GM12878 (cell line): ENCODE results near the gene MRTFA. TPM values are rescaled to one million over a fixed set of nuclear protein-coding genes. Genes with fewer than 3 reads are reported as not detected.

Experiments
- ATAC-seq: fragments of 200-7000 bp; cut with Tn5 transposase; 3 replicates; pipeline ENCODE4 v1.9.1; 2020; ENCODE audit warnings: mild to moderate bottlenecking, moderate library complexity
- BruUV-seq: library from RNA; stranded (reverse); fragments of 400-500 nt; replicated peaks from 2 replicates; lab custom pipeline; 2021; lab: Mats Ljungman, UMichigan
- CTCF ChIA-PET: fragments of 300-600 bp; sonication (Branson Sonifier 250); formaldehyde crosslinking; extraction: SDS; loops from one replicate; lab custom pipeline; 2021; ENCODE audit warnings: inconsistent platforms; lab: Yijun Ruan, JAX
- POLR2A ChIA-PET: fragments of 350-600 bp; formaldehyde crosslinking; extraction: SDS; loops from one replicate; lab custom pipeline; 2021; ENCODE audit warnings: inconsistent platforms; lab: Charles Lee
- RAD21 ChIA-PET: fragments of 300-600 bp; sonication (Branson Sonifier 250); formaldehyde crosslinking; loops from one replicate; lab custom pipeline; 2023; ENCODE audit warnings: antibody characterized with exemption; ENCODE audit not compliant: unreplicated experiment; lab: Charles Lee
- SMC1A ChIA-PET: fragments of 300-600 bp; sonication (Branson Sonifier 250); formaldehyde crosslinking; loops from one replicate; lab custom pipeline; 2023; ENCODE audit not compliant: unreplicated experiment, uncharacterized antibody; lab: Charles Lee
- DNase-seq: peaks from one replicate; pipeline ENCODE4 v3.0.0-alpha.2; 2011; ENCODE audit warnings: low read depth, low spot score
- FAIRE-seq: peaks from 3 replicates; lab custom pipeline; 2011; peaks lifted over from hg19 to GRCh38; lab: Jason Lieb, UNC
- H2AFZ ChIP-seq: 2 replicates; pipeline ENCODE4 v1.6.0; 2011; ENCODE audit warnings: low read depth, low read length, control low read depth; ENCODE audit not compliant: control insufficient read depth
- H3K27ac ChIP-seq: 2 replicates; pipeline ENCODE4 v1.5.1; 2011; ENCODE audit warnings: control low read depth; ENCODE audit not compliant: control insufficient read depth, insufficient read depth
- H3K27me3 ChIP-seq, 2 experiments: replicated peaks in 1 of 2; 2 replicates each; pipeline versions ENCODE4 v1.6.0 to v1.6.1; 2011; ENCODE audit warnings: low read length in 1 of 2; ENCODE audit not compliant: control insufficient read depth in 2 of 2, insufficient read depth in 2 of 2
- H3K36me3 ChIP-seq, 2 experiments: 2 replicates each; pipeline ENCODE4 v1.5.1; 2011; ENCODE audit warnings: low read length in 1 of 2; ENCODE audit not compliant: control insufficient read depth in 2 of 2, insufficient read depth in 2 of 2
- H3K4me1 ChIP-seq: 2 replicates; pipeline ENCODE4 v1.6.1; 2011; ENCODE audit warnings: mild to moderate bottlenecking, low read length, moderate library complexity, mixed read lengths; ENCODE audit not compliant: control insufficient read depth, insufficient read depth
- H3K4me2 ChIP-seq: 2 replicates; pipeline ENCODE4 v1.6.0; 2011; ENCODE audit warnings: control low read depth; ENCODE audit not compliant: control insufficient read depth, insufficient read depth
- H3K4me3 ChIP-seq: fragments of 200-600 bp; sonication (generic); 2 replicates; pipeline ENCODE4 v1.5.1; 2016
- H3K79me2 ChIP-seq: 2 replicates; pipeline ENCODE4 v1.6.0; 2011; ENCODE audit warnings: low read length; ENCODE audit not compliant: control insufficient read depth, insufficient read depth
- H3K9ac ChIP-seq: 2 replicates; pipeline ENCODE4 v1.8.0; 2011; ENCODE audit warnings: low read length, control low read depth, mixed read lengths; ENCODE audit not compliant: control insufficient read depth, insufficient read depth
- H3K9me3 ChIP-seq: replicated peaks from 3 replicates; pipeline ENCODE4 v1.5.1; 2011; ENCODE audit warnings: mild to moderate bottlenecking, low read length; ENCODE audit not compliant: control insufficient read depth, insufficient read depth
- H4K20me1 ChIP-seq: 2 replicates; pipeline ENCODE4 v1.6.0; 2011; ENCODE audit not compliant: control insufficient read depth, insufficient read depth
- MYB ChIP-seq: fragments of 150-350 bp; IDR thresholded peaks from 2 replicates; pipeline ENCODE4 v1.6.1; 2014; ENCODE audit warnings: mild to moderate bottlenecking, low read depth, low read length, borderline replicate concordance
- RBBP5 ChIP-seq: fragments of 200-600 bp; sonication (generic); conservative IDR thresholded peaks from 2 replicates; pipeline ENCODE4 v1.6.1; 2016
- WGBS: methylation state at CpG from one replicate; pipeline ENCODE4 v1.1.6; 2016; ENCODE audit warnings: low lambda C conversion rate; ENCODE audit not compliant: insufficient replicate concordance, insufficient coverage; ENCODE audit errors: missing lambda C conversion rate; 5-methylcytosine and 5-hydroxymethylcytosine counted together
- in situ Hi-C: fragments of 300-500 bp; cut with MboI; formaldehyde crosslinking; loops from 9 replicates; pipeline ENCODE4 v1.14.3; 2018; ENCODE audit warnings: mixed read lengths
- intact Hi-C: fragments of 100-400 bp; cut with micrococcal nuclease; formaldehyde crosslinking; loops from one replicate; pipeline ENCODE4 v1.14.2; 2022; ENCODE audit not compliant: unreplicated experiment
- polyA plus RNA-seq, 11 experiments: library from polyadenylated mRNA; depleted of rRNA in 4 of 11; unstranded in 6 of 11; stranded (reverse) in 5 of 11; fragments of >200 nt; fragmentation: Nextera tagmentation in 4 of 11; fragmentation: Illumina TruSeq in 1 of 11; extraction: Ambion mirVana in 4 of 11; extraction: Trizol in 1 of 11; gene quantifications; 1 replicate in 1 of 11; 2 replicates in 10 of 11; pipeline versions ENCODE4 v1.2.1 to v1.2.3, GENCODE V29; 2011 to 2016; ENCODE audit warnings: inconsistent platforms in 2 of 11, missing spikeins in 2 of 11, low read depth in 1 of 11
- total RNA-seq, 4 experiments: library from RNA; depleted of rRNA in 3 of 4; stranded (reverse); fragments of >200 nt in 3 of 4; fragmentation: Illumina TruSeq in 1 of 4; extraction: Trizol in 1 of 4; gene quantifications; 2 replicates each; pipeline versions ENCODE4 v1.2.1 to v1.2.3, GENCODE V29; 2013 to 2021

Gene MRTFA
- total and polyA plus RNA-seq, 10 of the 15 experiments (the other 5 are each of a cell fraction or from before 2014, with no cell fraction given), result 2.0 to 63.9 (median 17.9) TPM

- no peak overlapping the region for H3K4me2 ChIP-seq
- DNase-seq (no peak), FAIRE-seq (no peak), ATAC-seq (no peak)
- TF ChIP-seq RBBP5, result no peak
- H3K4me1 ChIP-seq, result no peaks in the 10 kb centered on the region
- no peak overlapping the region for H3K9ac ChIP-seq
- H3K4me3 ChIP-seq, result no peak overlapping the region
- 72% methylated on average over 3 of the region's 3 CpGs for WGBS
- ChIA-PET SMC1A (interaction anchor here (1.2 to 1.9 kb wide), 3 partner anchors 9 to 104 kb away, joined by 3 to 4 read pairs (median 4); no protein-coding TSS in a partner anchor), RAD21 (no interaction called here), CTCF (interaction anchor here (0.6 to 1.1 kb wide), 2 partner anchors 71 to 74 kb away, joined by 3 to 4 read pairs; no protein-coding TSS in a partner anchor), POLR2A (no interaction called here)
- no peaks in the 10 kb centered on the region for H3K27me3 ChIP-seq
- no peaks in the 10 kb centered on the region for H4K20me1 ChIP-seq
- H3K36me3 ChIP-seq, result no peaks in the 10 kb centered on the region; a peak in 1 of 4 replicates
- intact Hi-C loops, result no loop called here
- no TSS peak for BruUV-seq
- peaks cover 11% of the 10 kb centered on the region for H3K79me2 ChIP-seq
- H2AFZ ChIP-seq, result no peak overlapping the region
- in situ Hi-C loops, result no loop called here
- H3K27ac ChIP-seq, result no peak overlapping the region
- H3K9me3 ChIP-seq, result no peaks in the 10 kb centered on the region; the same call in 2 of the 3 replicates
These were observed 76.0 kb downstream of the MRTFA start for GRCh38 chr22:40560551-40560950.

GRCh38 chr22:40557972-40558371 lies 78.5 kb downstream of the MRTFA start:
- DNase-seq (no peak), ATAC-seq (no peak), FAIRE-seq (no peak)
- CTCF ChIA-PET, result interaction anchor here (0.9 to 1.7 kb wide), 3 partner anchors 28 to 34 kb away, joined by 3 to 4 read pairs (median 3); no protein-coding TSS in a partner anchor
- no peak overlapping the region for H3K9ac ChIP-seq
- RAD21 ChIA-PET, result interaction anchor here (1.2 kb wide), 1 partner anchor 24 kb away, joined by 4 read pairs; no protein-coding TSS in a partner anchor
- 76% methylated on average over 2 of the region's 2 CpGs for WGBS
- peaks cover 7% of the 10 kb centered on the region; the same call in 1 of the 3 replicates for H3K9me3 ChIP-seq
- H2AFZ ChIP-seq, result no peak overlapping the region
- no peaks in the 10 kb centered on the region for H3K4me1 ChIP-seq
- in situ Hi-C loops (no loop called here), intact Hi-C loops (no loop called here)
- SMC1A ChIA-PET, result interaction anchor here (0.7 to 1.5 kb wide), 3 partner anchors 10 to 27 kb away, joined by 4 to 5 read pairs (median 4); no protein-coding TSS in a partner anchor
- H3K36me3 ChIP-seq, result peaks cover 0 to 4% of the 10 kb centered on the region in 2 experiments; a peak in 2 of 4 replicates
- no peaks in the 10 kb centered on the region for H4K20me1 ChIP-seq
- no TSS peak for BruUV-seq
- no peaks in the 10 kb centered on the region for H3K27me3 ChIP-seq
- no peak overlapping the region for H3K27ac ChIP-seq
- H3K4me2 ChIP-seq, result no peak overlapping the region
- no peak overlapping the region for H3K4me3 ChIP-seq
- TF ChIP-seq MYB, result no peak
- POLR2A ChIA-PET, result interaction anchor here (0.6 to 0.7 kb wide), 4 partner anchors 10 to 806 kb away, joined by 3 to 5 read pairs (median 3); no protein-coding TSS in a partner anchor
- peaks cover 11% of the 10 kb centered on the region for H3K79me2 ChIP-seq
